WTC11 (cell line): ENCODE measurements around the gene GTF2B. TPM values are rescaled to one million over a fixed set of nuclear protein-coding genes. Genes with fewer than 3 reads are reported as not detected.

ENCODE experiments used
- ATAC-seq: fragments of 200-7000 bp; cut with Tn5 transposase; 2 replicates; pipeline ENCODE4 v1.10.0; 2021; ENCODE audit warnings: mild to moderate bottlenecking, moderate library complexity
- CTCF ChIA-PET: fragments of 300-600 bp; sonication (Branson Sonifier 250); formaldehyde crosslinking; loops from one replicate; lab custom pipeline; 2021; ENCODE audit warnings: antibody characterized with exemption; lab: Charles Lee
- POLR2A ChIA-PET: fragments of 350-600 bp; sonication (Branson Sonifier 250); formaldehyde crosslinking; loops from one replicate; lab custom pipeline; 2021; ENCODE audit warnings: antibody characterized with exemption; lab: Charles Lee
- DNase-seq: peaks from one replicate; pipeline ENCODE4 v3.0.0; 2021; ENCODE audit warnings: low spot score
- H3K27ac Mint-ChIP-seq: 2 replicates; pipeline ENCODE4 v1.8.0; 2021; ENCODE audit warnings: mixed read lengths
- H3K27me3 Mint-ChIP-seq: 2 replicates; pipeline ENCODE4 v1.8.0; 2021; ENCODE audit warnings: low read depth, mild to moderate bottlenecking, moderate library complexity, mixed read lengths
- H3K36me3 Mint-ChIP-seq: 2 replicates; pipeline ENCODE4 v1.8.0; 2021; ENCODE audit warnings: mixed read lengths
- H3K4me1 Mint-ChIP-seq: 2 replicates; pipeline ENCODE4 v1.8.0; 2022; ENCODE audit warnings: mixed read lengths
- H3K4me3 Mint-ChIP-seq: 2 replicates; pipeline ENCODE4 v1.8.0; 2021; ENCODE audit warnings: mild to moderate bottlenecking, moderate library complexity, mixed read lengths
- H3K9me3 Mint-ChIP-seq: 2 replicates; pipeline ENCODE4 v1.8.0; 2021; ENCODE audit warnings: mixed read lengths
- JUN ChIP-seq: sonication (generic); formaldehyde crosslinking; IDR thresholded peaks from 2 replicates; pipeline ENCODE4 v1.8.0; 2023; ENCODE audit warnings: mild to moderate bottlenecking, missing genetic modification reagents
- SP1 ChIP-seq: sonication (generic); formaldehyde crosslinking; conservative IDR thresholded peaks from 2 replicates; pipeline ENCODE4 v1.8.1; 2022; ENCODE audit warnings: missing genetic modification reagents
- TCF7 ChIP-seq: sonication (generic); formaldehyde crosslinking; IDR thresholded peaks from 2 replicates; pipeline ENCODE4 v1.8.0; 2022; ENCODE audit warnings: mild to moderate bottlenecking, low read depth, missing genetic modification reagents, moderate library complexity
- TEAD1 ChIP-seq: sonication (generic); formaldehyde crosslinking; IDR thresholded peaks from 2 replicates; pipeline ENCODE4 v1.8.0; 2022; ENCODE audit warnings: mild to moderate bottlenecking, missing genetic modification reagents
- TP53 ChIP-seq: sonication (generic); formaldehyde crosslinking; IDR thresholded peaks from 2 replicates; pipeline ENCODE4 v1.8.1; 2023; ENCODE audit warnings: mild to moderate bottlenecking, missing genetic modification reagents
- ZBTB21 ChIP-seq: sonication (generic); formaldehyde crosslinking; IDR thresholded peaks from 2 replicates; pipeline ENCODE4 v1.8.1; 2023; ENCODE audit warnings: mild to moderate bottlenecking, missing genetic modification reagents, borderline replicate concordance
- ZNF263 ChIP-seq: sonication (generic); formaldehyde crosslinking; IDR thresholded peaks from 2 replicates; pipeline ENCODE4 v1.8.1; 2022; ENCODE audit warnings: low read depth, mild to moderate bottlenecking, moderate library complexity, missing genetic modification reagents
- total RNA-seq: library from RNA; stranded (reverse); gene quantifications from 3 replicates; pipeline ENCODE4 v1.2.3, GENCODE V29; 2021
- TF ChIP-seq, protein P1 (sequence below): sonication (generic); formaldehyde crosslinking; IDR thresholded peaks from 2 replicates; pipeline ENCODE4 v1.8.0; 2022; ENCODE audit warnings: missing genetic modification reagents
- TF ChIP-seq, protein P2 (sequence below): sonication (generic); formaldehyde crosslinking; IDR thresholded peaks from 2 replicates; pipeline ENCODE4 v1.8.1; 2022; ENCODE audit warnings: missing genetic modification reagents, borderline replicate concordance
- TF ChIP-seq, protein P3 (sequence below): sonication (generic); formaldehyde crosslinking; IDR thresholded peaks from 2 replicates; pipeline ENCODE4 v1.8.0; 2023; ENCODE audit warnings: missing genetic modification reagents, mild to moderate bottlenecking, borderline replicate concordance
- TF ChIP-seq, protein P4 (sequence below): sonication (generic); formaldehyde crosslinking; conservative IDR thresholded peaks from 2 replicates; pipeline ENCODE4 v1.8.1; 2023; ENCODE audit warnings: mild to moderate bottlenecking, low read depth, missing genetic modification reagents, moderate library complexity
- TF ChIP-seq, protein P5 (sequence below): sonication (generic); formaldehyde crosslinking; IDR thresholded peaks from 2 replicates; pipeline ENCODE4 v1.8.1; 2022; ENCODE audit warnings: low read depth, mild to moderate bottlenecking, moderate library complexity, missing genetic modification reagents, borderline replicate concordance
- TF ChIP-seq, protein P6 (sequence below): fragments of 250-450 bp; sonication (Bioruptor Pico); IDR thresholded peaks from 2 replicates; pipeline ENCODE4 v1.8.0; 2021; ENCODE audit warnings: mild to moderate bottlenecking
- TF ChIP-seq, protein P7 (sequence below): sonication (generic); formaldehyde crosslinking; IDR thresholded peaks from 2 replicates; pipeline ENCODE4 v1.8.1; 2022; ENCODE audit warnings: low read depth, missing genetic modification reagents, borderline replicate concordance
- TF ChIP-seq, protein P8 (sequence below): sonication (generic); formaldehyde crosslinking; IDR thresholded peaks from 2 replicates; pipeline ENCODE4 v1.8.1; 2023; ENCODE audit warnings: mild to moderate bottlenecking, moderate library complexity, missing genetic modification reagents

GTF2B gene
- total RNA-seq, 1 experiment from 2014 or later, result 14.2 TPM

DNA sequence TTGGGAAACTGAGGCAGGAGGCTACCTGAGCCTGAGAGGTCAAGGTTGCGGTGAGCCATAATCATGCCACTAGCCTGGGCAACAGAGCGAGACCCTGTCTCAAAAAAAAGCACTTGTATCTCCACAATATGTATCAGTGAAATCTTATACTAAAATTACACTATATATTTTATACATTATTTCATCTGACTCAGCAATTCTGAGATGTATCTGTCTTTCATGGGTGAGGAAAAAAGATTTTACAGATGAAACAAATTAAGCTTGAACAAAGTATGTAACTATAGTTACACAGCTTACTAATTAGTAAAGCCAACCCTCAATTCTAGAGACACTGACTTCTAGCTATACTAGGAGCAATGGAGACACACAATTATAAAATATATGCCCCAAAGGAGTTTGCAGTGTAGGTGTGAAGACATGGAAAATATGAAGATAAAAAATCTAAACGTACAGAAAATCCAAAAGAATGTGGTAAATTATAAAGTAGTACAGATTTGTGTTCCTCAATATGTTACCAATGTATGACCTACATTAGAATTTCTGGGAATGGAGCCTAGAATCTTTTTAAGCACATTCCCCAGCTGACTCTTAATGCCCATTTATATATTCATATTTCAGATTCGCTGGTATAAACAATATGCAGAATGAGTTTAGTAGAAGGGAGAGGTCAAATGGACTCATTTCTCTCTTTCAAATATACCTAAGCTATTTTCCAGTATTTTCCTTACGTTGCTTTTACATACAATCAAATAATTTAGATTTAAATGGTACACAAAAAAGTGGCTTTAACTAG lies 14.6 kb downstream of the GTF2B start (continued):
- TF ChIP-seq, protein P1, sequence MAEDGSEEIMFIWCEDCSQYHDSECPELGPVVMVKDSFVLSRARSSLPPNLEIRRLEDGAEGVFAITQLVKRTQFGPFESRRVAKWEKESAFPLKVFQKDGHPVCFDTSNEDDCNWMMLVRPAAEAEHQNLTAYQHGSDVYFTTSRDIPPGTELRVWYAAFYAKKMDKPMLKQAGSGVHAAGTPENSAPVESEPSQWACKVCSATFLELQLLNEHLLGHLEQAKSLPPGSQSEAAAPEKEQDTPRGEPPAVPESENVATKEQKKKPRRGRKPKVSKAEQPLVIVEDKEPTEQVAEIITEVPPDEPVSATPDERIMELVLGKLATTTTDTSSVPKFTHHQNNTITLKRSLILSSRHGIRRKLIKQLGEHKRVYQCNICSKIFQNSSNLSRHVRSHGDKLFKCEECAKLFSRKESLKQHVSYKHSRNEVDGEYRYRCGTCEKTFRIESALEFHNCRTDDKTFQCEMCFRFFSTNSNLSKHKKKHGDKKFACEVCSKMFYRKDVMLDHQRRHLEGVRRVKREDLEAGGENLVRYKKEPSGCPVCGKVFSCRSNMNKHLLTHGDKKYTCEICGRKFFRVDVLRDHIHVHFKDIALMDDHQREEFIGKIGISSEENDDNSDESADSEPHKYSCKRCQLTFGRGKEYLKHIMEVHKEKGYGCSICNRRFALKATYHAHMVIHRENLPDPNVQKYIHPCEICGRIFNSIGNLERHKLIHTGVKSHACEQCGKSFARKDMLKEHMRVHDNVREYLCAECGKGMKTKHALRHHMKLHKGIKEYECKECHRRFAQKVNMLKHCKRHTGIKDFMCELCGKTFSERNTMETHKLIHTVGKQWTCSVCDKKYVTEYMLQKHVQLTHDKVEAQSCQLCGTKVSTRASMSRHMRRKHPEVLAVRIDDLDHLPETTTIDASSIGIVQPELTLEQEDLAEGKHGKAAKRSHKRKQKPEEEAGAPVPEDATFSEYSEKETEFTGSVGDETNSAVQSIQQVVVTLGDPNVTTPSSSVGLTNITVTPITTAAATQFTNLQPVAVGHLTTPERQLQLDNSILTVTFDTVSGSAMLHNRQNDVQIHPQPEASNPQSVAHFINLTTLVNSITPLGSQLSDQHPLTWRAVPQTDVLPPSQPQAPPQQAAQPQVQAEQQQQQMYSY (CRISPR knock-in tag), result no peak
- no peak for TF ChIP-seq SP1
- TF ChIP-seq TP53 (CRISPR knock-in tag), result no peak
- TF ChIP-seq TCF7 (CRISPR knock-in tag), result no peak
- no peak for TF ChIP-seq JUN (CRISPR knock-in tag)
- TF ChIP-seq, protein P2, sequence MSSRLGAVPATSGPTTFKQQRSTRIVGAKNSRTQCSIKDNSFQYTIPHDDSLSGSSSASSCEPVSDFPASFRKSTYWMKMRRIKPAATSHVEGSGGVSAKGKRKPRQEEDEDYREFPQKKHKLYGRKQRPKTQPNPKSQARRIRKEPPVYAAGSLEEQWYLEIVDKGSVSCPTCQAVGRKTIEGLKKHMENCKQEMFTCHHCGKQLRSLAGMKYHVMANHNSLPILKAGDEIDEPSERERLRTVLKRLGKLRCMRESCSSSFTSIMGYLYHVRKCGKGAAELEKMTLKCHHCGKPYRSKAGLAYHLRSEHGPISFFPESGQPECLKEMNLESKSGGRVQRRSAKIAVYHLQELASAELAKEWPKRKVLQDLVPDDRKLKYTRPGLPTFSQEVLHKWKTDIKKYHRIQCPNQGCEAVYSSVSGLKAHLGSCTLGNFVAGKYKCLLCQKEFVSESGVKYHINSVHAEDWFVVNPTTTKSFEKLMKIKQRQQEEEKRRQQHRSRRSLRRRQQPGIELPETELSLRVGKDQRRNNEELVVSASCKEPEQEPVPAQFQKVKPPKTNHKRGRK (CRISPR knock-in tag), result no peak
- TF ChIP-seq, all 79 proteins: peak for 0

DNA sequence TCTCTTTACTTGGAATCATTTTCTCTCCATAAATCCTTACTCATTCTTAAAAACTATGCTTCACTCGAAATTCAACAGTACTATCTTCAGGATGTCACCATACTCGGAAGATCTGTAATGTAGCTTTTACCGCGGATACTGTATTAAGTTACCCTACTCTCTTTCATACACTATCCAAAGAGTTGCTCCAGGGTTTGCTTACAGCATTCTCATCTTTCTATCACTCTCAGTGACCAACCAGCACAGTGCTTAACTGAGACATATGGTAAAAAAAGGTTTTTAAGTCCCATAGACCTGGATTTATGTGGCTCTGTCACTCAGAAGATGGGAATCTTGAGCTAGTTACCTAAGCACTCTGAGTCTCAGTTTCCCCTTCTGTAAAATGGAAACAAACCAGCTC lies 15.8 kb downstream of the GTF2B start:
- no peak for ATAC-seq
- Mint-ChIP-seq H3K27ac (no peak overlapping the region), H3K4me1 (no peaks in the 10 kb centered on the region), H3K36me3 (0 out of 2 replicates have a peak, but pooled peaks cover 2% of the 10 kb centered on the region), H3K9me3 (no peaks in the 10 kb centered on the region), H3K27me3 (no peaks in the 10 kb centered on the region), H3K4me3 (no peak overlapping the region)
- no peak for DNase-seq
- ChIA-PET CTCF (interaction anchor here (0.6 to 2.2 kb wide), 3 partner anchors 13 to 139 kb away, joined by 3 to 12 read pairs (median 4); no protein-coding TSS in a partner anchor), POLR2A (no interaction called here)
- TF ChIP-seq TEAD1 (CRISPR knock-in tag) (no peak), ZBTB21 (CRISPR knock-in tag) (no peak), ZNF263 (CRISPR knock-in tag) (no peak)
- TF ChIP-seq, protein P3, sequence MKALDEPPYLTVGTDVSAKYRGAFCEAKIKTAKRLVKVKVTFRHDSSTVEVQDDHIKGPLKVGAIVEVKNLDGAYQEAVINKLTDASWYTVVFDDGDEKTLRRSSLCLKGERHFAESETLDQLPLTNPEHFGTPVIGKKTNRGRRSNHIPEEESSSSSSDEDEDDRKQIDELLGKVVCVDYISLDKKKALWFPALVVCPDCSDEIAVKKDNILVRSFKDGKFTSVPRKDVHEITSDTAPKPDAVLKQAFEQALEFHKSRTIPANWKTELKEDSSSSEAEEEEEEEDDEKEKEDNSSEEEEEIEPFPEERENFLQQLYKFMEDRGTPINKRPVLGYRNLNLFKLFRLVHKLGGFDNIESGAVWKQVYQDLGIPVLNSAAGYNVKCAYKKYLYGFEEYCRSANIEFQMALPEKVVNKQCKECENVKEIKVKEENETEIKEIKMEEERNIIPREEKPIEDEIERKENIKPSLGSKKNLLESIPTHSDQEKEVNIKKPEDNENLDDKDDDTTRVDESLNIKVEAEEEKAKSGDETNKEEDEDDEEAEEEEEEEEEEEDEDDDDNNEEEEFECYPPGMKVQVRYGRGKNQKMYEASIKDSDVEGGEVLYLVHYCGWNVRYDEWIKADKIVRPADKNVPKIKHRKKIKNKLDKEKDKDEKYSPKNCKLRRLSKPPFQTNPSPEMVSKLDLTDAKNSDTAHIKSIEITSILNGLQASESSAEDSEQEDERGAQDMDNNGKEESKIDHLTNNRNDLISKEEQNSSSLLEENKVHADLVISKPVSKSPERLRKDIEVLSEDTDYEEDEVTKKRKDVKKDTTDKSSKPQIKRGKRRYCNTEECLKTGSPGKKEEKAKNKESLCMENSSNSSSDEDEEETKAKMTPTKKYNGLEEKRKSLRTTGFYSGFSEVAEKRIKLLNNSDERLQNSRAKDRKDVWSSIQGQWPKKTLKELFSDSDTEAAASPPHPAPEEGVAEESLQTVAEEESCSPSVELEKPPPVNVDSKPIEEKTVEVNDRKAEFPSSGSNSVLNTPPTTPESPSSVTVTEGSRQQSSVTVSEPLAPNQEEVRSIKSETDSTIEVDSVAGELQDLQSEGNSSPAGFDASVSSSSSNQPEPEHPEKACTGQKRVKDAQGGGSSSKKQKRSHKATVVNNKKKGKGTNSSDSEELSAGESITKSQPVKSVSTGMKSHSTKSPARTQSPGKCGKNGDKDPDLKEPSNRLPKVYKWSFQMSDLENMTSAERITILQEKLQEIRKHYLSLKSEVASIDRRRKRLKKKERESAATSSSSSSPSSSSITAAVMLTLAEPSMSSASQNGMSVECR (CRISPR knock-in tag), result no peak
- TF ChIP-seq, protein P4, sequence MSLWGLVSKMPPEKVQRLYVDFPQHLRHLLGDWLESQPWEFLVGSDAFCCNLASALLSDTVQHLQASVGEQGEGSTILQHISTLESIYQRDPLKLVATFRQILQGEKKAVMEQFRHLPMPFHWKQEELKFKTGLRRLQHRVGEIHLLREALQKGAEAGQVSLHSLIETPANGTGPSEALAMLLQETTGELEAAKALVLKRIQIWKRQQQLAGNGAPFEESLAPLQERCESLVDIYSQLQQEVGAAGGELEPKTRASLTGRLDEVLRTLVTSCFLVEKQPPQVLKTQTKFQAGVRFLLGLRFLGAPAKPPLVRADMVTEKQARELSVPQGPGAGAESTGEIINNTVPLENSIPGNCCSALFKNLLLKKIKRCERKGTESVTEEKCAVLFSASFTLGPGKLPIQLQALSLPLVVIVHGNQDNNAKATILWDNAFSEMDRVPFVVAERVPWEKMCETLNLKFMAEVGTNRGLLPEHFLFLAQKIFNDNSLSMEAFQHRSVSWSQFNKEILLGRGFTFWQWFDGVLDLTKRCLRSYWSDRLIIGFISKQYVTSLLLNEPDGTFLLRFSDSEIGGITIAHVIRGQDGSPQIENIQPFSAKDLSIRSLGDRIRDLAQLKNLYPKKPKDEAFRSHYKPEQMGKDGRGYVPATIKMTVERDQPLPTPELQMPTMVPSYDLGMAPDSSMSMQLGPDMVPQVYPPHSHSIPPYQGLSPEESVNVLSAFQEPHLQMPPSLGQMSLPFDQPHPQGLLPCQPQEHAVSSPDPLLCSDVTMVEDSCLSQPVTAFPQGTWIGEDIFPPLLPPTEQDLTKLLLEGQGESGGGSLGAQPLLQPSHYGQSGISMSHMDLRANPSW (CRISPR knock-in tag), result no peak
- TF ChIP-seq, protein P5, sequence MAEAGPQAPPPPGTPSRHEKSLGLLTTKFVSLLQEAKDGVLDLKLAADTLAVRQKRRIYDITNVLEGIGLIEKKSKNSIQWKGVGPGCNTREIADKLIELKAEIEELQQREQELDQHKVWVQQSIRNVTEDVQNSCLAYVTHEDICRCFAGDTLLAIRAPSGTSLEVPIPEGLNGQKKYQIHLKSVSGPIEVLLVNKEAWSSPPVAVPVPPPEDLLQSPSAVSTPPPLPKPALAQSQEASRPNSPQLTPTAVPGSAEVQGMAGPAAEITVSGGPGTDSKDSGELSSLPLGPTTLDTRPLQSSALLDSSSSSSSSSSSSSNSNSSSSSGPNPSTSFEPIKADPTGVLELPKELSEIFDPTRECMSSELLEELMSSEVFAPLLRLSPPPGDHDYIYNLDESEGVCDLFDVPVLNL, result no peak
- TF ChIP-seq, protein P6, sequence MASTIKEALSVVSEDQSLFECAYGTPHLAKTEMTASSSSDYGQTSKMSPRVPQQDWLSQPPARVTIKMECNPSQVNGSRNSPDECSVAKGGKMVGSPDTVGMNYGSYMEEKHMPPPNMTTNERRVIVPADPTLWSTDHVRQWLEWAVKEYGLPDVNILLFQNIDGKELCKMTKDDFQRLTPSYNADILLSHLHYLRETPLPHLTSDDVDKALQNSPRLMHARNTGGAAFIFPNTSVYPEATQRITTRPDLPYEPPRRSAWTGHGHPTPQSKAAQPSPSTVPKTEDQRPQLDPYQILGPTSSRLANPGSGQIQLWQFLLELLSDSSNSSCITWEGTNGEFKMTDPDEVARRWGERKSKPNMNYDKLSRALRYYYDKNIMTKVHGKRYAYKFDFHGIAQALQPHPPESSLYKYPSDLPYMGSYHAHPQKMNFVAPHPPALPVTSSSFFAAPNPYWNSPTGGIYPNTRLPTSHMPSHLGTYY, result no peak
- TF ChIP-seq, protein P7, sequence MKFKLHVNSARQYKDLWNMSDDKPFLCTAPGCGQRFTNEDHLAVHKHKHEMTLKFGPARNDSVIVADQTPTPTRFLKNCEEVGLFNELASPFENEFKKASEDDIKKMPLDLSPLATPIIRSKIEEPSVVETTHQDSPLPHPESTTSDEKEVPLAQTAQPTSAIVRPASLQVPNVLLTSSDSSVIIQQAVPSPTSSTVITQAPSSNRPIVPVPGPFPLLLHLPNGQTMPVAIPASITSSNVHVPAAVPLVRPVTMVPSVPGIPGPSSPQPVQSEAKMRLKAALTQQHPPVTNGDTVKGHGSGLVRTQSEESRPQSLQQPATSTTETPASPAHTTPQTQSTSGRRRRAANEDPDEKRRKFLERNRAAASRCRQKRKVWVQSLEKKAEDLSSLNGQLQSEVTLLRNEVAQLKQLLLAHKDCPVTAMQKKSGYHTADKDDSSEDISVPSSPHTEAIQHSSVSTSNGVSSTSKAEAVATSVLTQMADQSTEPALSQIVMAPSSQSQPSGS (CRISPR knock-in tag), result no peak
- TF ChIP-seq, protein P8, sequence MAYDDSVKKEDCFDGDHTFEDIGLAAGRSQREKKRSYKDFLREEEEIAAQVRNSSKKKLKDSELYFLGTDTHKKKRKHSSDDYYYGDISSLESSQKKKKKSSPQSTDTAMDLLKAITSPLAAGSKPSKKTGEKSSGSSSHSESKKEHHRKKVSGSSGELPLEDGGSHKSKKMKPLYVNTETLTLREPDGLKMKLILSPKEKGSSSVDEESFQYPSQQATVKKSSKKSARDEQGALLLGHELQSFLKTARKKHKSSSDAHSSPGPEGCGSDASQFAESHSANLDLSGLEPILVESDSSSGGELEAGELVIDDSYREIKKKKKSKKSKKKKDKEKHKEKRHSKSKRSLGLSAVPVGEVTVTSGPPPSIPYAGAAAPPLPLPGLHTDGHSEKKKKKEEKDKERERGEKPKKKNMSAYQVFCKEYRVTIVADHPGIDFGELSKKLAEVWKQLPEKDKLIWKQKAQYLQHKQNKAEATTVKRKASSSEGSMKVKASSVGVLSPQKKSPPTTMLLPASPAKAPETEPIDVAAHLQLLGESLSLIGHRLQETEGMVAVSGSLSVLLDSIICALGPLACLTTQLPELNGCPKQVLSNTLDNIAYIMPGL, result no peak
